HepG2 (cell line): Measurements from ENCODE around the gene ZC3H8. TPM values are rescaled to one million over a fixed set of nuclear protein-coding genes. Genes with fewer than 3 reads are reported as not detected.

Experiments used
- AKAP8 ChIP-seq: sonication (generic); formaldehyde crosslinking; IDR thresholded peaks from 2 replicates; pipeline ENCODE4 v1.5.1; 2020; ENCODE audit warnings: mild to moderate bottlenecking, missing genetic modification reagents
- NCOA5 ChIP-seq: sonication (generic); formaldehyde crosslinking; IDR thresholded peaks from 2 replicates; pipeline ENCODE4 v1.4.0; 2020; ENCODE audit warnings: missing genetic modification reagents
- ZC3H4 ChIP-seq: sonication (generic); formaldehyde crosslinking; IDR thresholded peaks from 2 replicates; pipeline ENCODE4 v1.4.0; 2020; ENCODE audit warnings: missing genetic modification reagents, borderline replicate concordance
- polyA plus RNA-seq, 8 experiments: library from polyadenylated mRNA; depleted of rRNA in 3 of 8; stranded (reverse) in 7 of 8; unstranded in 1 of 8; fragments of >200 nt; fragmentation: Illumina TruSeq in 4 of 8; extraction: Trizol in 4 of 8; gene quantifications; 2 replicates each; pipeline versions ENCODE4 v1.2.1 to v1.2.3, GENCODE V29; 2011 to 2016; ENCODE audit warnings: low read depth in 4 of 8, missing spikeins in 1 of 8, mixed read lengths in 1 of 8; ENCODE audit not compliant: insufficient read depth in 1 of 8
- total RNA-seq, 5 experiments: library from RNA; depleted of rRNA; stranded (reverse); fragments of >200 nt; fragmentation: Illumina TruSeq; extraction: Trizol; gene quantifications; 2 replicates each; pipeline ENCODE4 v1.2.3, GENCODE V29; 2016; ENCODE audit warnings: low read depth in 1 of 5
- TF ChIP-seq, protein P1 (sequence below): sonication (generic); formaldehyde crosslinking; IDR thresholded peaks from 2 replicates; pipeline ENCODE4 v1.5.1; 2020; ENCODE audit warnings: mild to moderate bottlenecking, missing genetic modification reagents, borderline replicate concordance
- TF ChIP-seq, protein P2 (sequence below): sonication (generic); formaldehyde crosslinking; IDR thresholded peaks from 2 replicates; pipeline ENCODE4 v1.5.1; 2020; ENCODE audit warnings: mild to moderate bottlenecking, missing genetic modification reagents, moderate library complexity
- TF ChIP-seq, protein P3 (sequence below): sonication (generic); formaldehyde crosslinking; IDR thresholded peaks from 2 replicates; pipeline ENCODE4 v1.4.0; 2020; ENCODE audit warnings: missing genetic modification reagents
- TF ChIP-seq, protein P4 (sequence below): sonication (generic); formaldehyde crosslinking; IDR thresholded peaks from 2 replicates; pipeline ENCODE4 v1.5.0; 2020; ENCODE audit warnings: missing genetic modification reagents
- TF ChIP-seq, protein P5 (sequence below): sonication (generic); formaldehyde crosslinking; IDR thresholded peaks from 2 replicates; pipeline ENCODE4 v1.5.0; 2020; ENCODE audit warnings: missing genetic modification reagents
- TF ChIP-seq, protein P6 (sequence below), 2 experiments: sonication (generic) in 1 of 2; formaldehyde crosslinking in 1 of 2; IDR thresholded peaks; 2 replicates each; pipeline versions ENCODE4 v1.4.0 to v1.6.1; 2018 to 2020; ENCODE audit warnings: missing genetic modification reagents in 2 of 2, borderline replicate concordance in 1 of 2, low read depth in 1 of 2, mild to moderate bottlenecking in 1 of 2, missing biosample characterization in 1 of 2
- TF ChIP-seq, protein P7 (sequence below): sonication (generic); formaldehyde crosslinking; IDR thresholded peaks from 2 replicates; pipeline ENCODE4 v1.5.1; 2020; ENCODE audit warnings: mild to moderate bottlenecking, missing genetic modification reagents, moderate library complexity

Gene ZC3H8
- total and polyA plus RNA-seq, 2 of the 13 experiments (the other 11 are each of a cell fraction or from before 2014, with no cell fraction given), result 4.5 to 17.0 TPM

DNA sequence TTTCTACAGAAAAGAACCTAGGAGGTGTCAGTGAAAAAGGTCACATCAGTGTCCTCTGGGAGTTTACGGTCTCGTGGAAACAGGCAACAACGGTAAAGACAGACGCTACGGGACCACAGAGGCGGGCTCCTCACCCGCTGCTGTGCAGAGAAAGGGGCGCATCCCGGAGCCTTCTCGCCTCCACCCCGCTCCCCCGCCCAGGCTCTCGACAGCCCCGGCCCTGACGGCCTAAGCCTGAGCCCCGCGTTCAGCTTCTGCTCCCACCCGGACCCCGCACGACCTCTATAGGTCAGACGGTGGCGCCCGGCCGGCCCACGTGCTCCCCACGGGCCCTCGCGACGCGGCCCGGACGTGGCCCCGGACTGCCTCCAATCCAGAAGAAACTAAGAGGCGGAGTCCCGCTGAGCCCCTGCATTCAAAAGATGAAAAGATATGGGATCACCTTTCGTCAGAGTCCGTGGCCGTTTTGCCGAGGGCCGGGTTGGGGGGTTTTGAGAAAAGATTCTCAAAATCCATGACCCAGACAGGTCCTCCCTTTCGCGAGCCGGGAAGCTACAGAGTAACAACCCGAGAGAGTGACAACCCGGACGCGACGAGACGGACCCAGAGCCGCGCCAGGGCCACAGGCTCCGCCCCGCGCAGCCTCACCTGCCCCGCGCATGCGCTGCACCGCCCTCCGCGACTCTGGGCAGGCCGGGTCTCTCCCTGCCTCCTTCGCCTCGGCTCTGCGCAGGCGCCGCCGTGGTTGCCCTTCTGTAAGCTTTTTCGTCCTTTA lies at the start of gene ZC3H8 (continued):
- TF ChIP-seq, protein P1, sequence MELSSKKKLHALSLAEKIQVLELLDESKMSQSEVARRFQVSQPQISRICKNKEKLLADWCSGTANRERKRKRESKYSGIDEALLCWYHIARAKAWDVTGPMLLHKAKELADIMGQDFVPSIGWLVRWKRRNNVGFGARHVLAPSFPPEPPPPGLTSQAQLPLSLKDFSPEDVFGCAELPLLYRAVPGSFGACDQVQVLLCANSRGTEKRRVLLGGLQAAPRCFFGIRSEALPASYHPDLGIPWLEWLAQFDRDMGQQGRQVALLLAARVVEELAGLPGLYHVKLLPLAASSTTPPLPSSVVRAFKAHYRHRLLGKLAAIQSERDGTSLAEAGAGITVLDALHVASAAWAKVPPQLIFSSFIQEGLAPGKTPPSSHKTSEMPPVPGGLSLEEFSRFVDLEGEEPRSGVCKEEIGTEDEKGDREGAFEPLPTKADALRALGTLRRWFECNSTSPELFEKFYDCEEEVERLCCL (CRISPR knock-in tag), result peak; percentile 93
- TF ChIP-seq, protein P2, sequence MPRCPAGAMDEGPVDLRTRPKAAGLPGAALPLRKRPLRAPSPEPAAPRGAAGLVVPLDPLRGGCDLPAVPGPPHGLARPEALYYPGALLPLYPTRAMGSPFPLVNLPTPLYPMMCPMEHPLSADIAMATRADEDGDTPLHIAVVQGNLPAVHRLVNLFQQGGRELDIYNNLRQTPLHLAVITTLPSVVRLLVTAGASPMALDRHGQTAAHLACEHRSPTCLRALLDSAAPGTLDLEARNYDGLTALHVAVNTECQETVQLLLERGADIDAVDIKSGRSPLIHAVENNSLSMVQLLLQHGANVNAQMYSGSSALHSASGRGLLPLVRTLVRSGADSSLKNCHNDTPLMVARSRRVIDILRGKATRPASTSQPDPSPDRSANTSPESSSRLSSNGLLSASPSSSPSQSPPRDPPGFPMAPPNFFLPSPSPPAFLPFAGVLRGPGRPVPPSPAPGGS (CRISPR knock-in tag), result peak; percentile 91
- TF ChIP-seq, protein P3, sequence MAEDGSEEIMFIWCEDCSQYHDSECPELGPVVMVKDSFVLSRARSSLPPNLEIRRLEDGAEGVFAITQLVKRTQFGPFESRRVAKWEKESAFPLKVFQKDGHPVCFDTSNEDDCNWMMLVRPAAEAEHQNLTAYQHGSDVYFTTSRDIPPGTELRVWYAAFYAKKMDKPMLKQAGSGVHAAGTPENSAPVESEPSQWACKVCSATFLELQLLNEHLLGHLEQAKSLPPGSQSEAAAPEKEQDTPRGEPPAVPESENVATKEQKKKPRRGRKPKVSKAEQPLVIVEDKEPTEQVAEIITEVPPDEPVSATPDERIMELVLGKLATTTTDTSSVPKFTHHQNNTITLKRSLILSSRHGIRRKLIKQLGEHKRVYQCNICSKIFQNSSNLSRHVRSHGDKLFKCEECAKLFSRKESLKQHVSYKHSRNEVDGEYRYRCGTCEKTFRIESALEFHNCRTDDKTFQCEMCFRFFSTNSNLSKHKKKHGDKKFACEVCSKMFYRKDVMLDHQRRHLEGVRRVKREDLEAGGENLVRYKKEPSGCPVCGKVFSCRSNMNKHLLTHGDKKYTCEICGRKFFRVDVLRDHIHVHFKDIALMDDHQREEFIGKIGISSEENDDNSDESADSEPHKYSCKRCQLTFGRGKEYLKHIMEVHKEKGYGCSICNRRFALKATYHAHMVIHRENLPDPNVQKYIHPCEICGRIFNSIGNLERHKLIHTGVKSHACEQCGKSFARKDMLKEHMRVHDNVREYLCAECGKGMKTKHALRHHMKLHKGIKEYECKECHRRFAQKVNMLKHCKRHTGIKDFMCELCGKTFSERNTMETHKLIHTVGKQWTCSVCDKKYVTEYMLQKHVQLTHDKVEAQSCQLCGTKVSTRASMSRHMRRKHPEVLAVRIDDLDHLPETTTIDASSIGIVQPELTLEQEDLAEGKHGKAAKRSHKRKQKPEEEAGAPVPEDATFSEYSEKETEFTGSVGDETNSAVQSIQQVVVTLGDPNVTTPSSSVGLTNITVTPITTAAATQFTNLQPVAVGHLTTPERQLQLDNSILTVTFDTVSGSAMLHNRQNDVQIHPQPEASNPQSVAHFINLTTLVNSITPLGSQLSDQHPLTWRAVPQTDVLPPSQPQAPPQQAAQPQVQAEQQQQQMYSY, result peak; percentile 72; the same call in 1 of the 2 replicates
- TF ChIP-seq, protein P4, sequence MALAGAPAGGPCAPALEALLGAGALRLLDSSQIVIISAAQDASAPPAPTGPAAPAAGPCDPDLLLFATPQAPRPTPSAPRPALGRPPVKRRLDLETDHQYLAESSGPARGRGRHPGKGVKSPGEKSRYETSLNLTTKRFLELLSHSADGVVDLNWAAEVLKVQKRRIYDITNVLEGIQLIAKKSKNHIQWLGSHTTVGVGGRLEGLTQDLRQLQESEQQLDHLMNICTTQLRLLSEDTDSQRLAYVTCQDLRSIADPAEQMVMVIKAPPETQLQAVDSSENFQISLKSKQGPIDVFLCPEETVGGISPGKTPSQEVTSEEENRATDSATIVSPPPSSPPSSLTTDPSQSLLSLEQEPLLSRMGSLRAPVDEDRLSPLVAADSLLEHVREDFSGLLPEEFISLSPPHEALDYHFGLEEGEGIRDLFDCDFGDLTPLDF (CRISPR knock-in tag), result peak; percentile 77; the same call in 1 of the 2 replicates
- TF ChIP-seq, protein P5, sequence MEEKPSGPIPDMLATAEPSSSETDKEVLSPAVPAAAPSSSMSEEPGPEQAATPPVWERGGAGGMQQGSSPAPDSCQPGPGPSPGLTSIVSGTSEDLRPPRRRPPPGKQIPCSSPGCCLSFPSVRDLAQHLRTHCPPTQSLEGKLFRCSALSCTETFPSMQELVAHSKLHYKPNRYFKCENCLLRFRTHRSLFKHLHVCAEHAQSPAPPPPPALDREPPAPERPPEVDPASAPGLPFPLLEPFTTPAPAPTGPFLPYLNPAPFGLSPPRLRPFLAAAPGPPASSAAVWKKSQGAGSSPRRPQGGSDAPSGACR, result peak; percentile 86
- TF ChIP-seq AKAP8 (CRISPR knock-in tag) (0 out of 2 replicates have a peak, but pooled peaks have one; percentile 48), NCOA5 (CRISPR knock-in tag) (0 out of 2 replicates have a peak, but pooled peaks have one; percentile 21), ZC3H4 (CRISPR knock-in tag) (0 out of 2 replicates have a peak, but pooled peaks have one; percentile 55)
- TF ChIP-seq, protein P6, sequence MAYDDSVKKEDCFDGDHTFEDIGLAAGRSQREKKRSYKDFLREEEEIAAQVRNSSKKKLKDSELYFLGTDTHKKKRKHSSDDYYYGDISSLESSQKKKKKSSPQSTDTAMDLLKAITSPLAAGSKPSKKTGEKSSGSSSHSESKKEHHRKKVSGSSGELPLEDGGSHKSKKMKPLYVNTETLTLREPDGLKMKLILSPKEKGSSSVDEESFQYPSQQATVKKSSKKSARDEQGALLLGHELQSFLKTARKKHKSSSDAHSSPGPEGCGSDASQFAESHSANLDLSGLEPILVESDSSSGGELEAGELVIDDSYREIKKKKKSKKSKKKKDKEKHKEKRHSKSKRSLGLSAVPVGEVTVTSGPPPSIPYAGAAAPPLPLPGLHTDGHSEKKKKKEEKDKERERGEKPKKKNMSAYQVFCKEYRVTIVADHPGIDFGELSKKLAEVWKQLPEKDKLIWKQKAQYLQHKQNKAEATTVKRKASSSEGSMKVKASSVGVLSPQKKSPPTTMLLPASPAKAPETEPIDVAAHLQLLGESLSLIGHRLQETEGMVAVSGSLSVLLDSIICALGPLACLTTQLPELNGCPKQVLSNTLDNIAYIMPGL (CRISPR knock-in tag; IDR thresholded peaks at IDR 0.05; ENCODE audit: borderline replicate concordance in 1 of 2, low read depth in 1 of 2), result peak; percentile 77 to 90
- TF ChIP-seq, protein P7, sequence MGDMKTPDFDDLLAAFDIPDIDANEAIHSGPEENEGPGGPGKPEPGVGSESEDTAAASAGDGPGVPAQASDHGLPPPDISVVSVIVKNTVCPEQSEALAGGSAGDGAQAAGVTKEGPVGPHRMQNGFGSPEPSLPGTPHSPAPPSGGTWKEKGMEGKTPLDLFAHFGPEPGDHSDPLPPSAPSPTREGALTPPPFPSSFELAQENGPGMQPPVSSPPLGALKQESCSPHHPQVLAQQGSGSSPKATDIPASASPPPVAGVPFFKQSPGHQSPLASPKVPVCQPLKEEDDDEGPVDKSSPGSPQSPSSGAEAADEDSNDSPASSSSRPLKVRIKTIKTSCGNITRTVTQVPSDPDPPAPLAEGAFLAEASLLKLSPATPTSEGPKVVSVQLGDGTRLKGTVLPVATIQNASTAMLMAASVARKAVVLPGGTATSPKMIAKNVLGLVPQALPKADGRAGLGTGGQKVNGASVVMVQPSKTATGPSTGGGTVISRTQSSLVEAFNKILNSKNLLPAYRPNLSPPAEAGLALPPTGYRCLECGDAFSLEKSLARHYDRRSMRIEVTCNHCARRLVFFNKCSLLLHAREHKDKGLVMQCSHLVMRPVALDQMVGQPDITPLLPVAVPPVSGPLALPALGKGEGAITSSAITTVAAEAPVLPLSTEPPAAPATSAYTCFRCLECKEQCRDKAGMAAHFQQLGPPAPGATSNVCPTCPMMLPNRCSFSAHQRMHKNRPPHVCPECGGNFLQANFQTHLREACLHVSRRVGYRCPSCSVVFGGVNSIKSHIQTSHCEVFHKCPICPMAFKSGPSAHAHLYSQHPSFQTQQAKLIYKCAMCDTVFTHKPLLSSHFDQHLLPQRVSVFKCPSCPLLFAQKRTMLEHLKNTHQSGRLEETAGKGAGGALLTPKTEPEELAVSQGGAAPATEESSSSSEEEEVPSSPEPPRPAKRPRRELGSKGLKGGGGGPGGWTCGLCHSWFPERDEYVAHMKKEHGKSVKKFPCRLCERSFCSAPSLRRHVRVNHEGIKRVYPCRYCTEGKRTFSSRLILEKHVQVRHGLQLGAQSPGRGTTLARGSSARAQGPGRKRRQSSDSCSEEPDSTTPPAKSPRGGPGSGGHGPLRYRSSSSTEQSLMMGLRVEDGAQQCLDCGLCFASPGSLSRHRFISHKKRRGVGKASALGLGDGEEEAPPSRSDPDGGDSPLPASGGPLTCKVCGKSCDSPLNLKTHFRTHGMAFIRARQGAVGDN (CRISPR knock-in tag), result peak; percentile 99
